Subcutaneous adipose tissue (tissue), 4 donors: ENCODE data around the gene CKS1B. TPM values are rescaled to one million over a fixed set of nuclear protein-coding genes. Genes with fewer than 3 reads are reported as not detected.

ENCODE experiments used
- total RNA-seq, 4 donors: library from RNA; depleted of rRNA; stranded (reverse); fragments of >200 nt; gene quantifications; one replicate each; pipeline ENCODE4 v1.1.0, GENCODE V29; 2016
- TF ChIP-seq, protein P1 (sequence below): fragments of 450-650 bp; IDR thresholded peaks from one replicate; pipeline ENCODE4 v1.5.1; 2016; ENCODE audit warnings: low read depth, mild to moderate bottlenecking, control low read depth, antibody characterized with exemption, moderate library complexity

Gene CKS1B
- total RNA-seq, 4 donors from 2014 or later = 40.3 to 77.4 (median 51.2) TPM

DNA sequence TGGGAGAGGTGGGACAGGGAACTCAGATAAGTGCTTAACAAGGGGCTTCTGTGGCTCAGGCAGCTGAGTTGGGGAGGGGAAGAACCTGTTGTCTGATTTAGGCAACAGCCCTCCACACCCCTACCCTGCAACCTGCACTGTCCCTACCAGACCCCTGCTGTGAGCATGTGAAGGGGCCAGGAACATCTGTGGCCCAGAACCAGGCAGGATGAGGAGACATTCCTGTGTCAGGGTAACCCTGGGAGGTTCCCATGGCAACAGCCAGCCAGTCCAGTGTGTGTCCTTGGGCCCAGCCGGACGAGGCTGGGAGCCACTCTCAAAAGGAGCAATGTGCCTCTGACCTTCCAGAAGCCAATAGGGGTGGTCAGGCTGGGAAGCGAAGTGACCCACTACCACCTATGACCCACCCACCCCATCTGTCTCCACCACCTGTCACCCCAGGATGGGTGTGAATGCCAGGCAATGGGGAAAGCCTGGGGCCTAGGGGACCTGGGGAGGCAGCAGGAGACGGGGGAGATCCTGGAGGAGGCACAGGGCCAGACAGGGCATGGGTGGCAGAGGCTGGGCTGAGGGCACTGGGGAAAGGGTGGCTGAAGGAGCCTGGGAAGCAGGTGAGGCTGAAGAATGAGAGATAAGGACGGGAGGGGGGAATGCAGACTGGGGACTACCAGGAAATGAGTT lies 33.0 kb upstream of the CKS1B start:
- TF ChIP-seq, protein P1, sequence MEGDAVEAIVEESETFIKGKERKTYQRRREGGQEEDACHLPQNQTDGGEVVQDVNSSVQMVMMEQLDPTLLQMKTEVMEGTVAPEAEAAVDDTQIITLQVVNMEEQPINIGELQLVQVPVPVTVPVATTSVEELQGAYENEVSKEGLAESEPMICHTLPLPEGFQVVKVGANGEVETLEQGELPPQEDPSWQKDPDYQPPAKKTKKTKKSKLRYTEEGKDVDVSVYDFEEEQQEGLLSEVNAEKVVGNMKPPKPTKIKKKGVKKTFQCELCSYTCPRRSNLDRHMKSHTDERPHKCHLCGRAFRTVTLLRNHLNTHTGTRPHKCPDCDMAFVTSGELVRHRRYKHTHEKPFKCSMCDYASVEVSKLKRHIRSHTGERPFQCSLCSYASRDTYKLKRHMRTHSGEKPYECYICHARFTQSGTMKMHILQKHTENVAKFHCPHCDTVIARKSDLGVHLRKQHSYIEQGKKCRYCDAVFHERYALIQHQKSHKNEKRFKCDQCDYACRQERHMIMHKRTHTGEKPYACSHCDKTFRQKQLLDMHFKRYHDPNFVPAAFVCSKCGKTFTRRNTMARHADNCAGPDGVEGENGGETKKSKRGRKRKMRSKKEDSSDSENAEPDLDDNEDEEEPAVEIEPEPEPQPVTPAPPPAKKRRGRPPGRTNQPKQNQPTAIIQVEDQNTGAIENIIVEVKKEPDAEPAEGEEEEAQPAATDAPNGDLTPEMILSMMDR = no peak

DNA sequence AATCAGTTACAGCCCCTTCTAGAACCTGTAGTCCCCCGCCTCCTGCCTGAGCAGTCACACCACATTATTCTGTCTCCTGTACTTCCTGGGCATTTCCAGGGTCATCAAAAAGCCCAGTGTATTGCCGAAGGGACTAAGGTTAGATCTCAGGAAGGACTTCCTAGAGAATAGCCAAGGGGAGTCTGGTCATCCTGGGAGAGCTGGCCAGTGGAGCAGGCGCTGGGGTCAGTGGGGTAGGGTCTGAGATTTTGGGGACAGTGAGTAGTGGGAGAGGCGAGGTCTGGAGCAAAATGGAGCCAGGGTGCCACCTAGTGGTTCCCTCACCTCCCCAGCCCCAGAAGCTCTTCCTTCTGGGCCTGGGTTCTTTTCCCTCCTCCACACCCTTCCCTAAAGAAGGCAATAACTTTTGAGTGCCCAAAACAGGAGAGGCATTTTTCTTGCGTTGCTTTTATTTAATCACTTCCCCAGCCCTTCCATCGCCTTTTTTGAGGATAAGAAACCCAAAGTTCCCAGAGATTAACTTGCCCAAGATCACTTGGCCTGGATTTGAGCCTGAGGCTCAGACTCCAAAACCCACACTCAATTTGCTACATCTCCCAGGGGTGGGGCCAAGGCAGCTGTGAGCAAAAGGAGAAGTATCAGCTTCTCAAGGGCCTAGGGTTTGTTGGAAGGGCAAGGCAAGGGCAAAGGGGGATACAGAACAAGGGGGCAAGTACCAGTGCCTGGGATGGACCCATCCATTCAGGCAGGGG lies 30.7 kb upstream of the CKS1B start:
- TF ChIP-seq, protein P1 = no peak

DNA sequence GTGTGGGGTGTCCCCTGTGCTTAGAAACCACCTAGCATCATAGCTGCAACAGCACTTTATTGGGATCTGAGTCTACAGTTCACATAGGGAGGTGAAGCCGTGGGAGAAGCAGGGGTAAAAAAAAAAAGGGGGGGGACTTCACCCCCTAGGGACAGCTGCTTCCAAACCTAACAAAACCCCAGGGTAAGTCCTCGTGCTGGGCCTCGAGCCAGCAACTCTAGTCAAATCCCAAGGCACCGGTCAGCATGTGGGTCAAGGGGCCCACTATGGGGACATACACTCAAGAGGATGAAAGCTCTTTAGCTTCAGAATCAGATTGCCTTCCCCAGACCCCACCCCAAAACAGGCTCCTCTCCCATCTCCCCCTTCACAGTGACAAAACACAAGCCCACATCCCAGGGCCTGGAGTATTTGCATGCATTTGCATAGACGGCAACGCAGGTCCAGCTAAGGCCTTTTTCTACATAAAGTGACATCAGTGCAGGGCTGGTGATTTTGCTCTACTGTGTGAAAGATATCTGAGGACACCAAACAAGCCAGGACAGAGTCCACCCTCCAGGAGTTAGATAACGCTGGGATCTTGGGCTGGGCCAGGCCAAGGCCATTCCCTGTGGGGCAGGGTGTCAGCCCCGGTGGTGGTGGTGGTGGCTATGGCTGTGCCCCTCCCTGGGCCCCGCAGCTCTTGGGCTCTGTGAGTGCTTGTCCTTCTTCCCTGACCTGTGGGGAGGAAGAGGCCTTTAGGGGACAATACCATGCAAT lies 29.9 kb upstream of the CKS1B start:
- TF ChIP-seq, protein P1 = no peak

DNA sequence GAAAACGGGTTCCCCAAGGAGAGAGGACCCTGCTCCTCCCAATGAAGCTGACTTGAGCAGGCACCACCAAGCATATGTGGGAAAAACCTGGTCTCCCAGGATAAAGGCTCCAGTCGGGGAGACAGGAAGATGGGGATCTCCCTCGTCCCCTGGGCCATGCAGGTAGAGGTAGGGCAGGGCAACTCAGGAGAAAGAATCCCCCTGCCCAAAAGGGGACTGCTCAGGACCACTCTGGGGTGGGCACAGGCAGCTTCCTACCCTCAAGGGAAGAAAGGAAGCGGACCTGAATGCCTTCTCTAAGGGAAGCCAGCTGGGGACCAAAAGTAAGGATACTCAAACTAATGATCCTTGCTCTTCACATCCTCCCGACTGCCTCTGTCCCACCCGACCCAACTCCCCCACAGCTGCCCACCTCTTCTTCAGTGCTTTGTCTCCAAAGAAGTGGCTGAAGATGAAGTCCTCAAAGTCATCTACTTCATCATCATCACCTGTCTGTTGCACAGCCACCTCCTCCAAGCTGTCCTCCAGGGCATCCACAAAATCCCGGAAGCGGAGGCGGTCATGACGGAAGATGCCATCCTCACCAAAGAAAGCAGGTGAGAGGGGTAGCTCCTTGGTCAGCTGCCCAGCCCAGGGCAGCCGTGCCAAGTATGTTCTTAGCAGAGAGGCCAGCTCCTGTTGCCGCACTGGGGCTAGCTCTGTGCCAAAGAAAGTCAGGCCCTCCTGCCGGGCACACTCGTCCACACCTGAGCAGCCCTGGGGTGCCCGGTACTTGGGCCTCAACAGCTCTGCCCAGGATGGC lies 29.1 kb upstream of the CKS1B start:
- TF ChIP-seq, protein P1 = no peak

DNA sequence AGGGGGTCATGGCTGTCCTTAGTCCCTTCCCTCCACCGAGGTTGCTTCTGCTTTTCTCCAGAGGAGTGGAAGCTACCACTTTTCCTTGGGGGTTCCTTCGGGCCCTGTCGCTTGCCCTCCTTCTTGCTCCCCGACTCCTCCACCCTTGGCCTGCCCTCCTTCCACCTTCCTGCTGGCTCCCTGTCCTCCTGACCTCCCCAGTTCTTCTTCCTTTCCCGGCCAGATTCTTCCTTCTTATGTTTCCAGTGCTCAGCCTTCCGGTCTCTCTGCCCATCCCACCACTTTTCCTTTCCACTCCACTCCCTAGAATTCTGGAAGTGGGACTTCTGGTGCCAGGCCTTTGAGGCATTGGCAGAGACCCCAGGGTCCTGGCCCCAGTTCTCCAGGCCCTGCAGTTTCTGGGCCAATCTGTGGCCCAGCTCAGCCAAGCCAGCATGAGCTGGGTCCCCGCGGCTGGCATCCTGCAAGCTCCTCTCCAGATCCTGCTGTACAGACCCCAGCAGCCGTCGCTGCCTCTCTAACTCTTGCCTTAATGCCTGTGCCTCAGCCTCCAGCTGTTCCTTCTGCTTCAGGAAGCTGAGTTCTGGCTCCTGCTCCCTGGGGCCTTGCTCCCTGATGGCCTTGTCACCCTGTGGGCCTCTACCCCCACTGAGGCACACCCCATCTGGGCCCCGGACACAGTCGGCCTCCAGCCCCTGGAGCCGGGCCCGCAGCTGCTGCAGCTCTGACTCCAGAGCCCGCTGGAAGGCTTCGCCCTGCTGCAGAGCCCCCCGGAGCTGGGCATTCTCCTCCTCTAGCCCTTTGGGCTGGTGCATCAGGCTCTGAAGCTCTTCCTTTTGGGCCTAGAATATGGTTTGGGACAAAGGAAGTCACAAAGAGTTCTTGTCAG lies 28.3 kb upstream of the CKS1B start:
- TF ChIP-seq, protein P1 = no peak

DNA sequence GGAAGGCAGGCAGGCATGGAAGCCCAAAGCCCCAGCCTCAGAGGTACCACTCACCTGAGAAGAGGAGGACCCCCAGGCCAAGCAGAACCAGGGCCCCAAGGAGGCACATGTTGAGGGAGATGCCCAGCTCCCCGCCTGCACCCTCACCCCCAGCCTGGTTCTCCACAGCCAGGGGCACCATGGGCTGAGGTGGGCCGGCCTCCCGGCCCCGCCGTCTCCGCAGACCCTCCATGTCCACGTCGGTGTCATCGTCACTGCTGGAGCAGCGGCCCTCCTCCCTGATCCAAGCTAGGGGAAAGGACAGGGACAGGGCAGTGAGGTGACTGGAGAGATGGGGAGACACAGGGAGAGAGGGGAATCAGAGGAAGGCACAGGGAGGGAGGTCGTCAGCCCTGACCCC lies 26.4 kb upstream of the CKS1B start:
- TF ChIP-seq, protein P1 = no peak
